H9 (cell line): Measurements from ENCODE around the gene OSBPL9. TPM values are rescaled to one million over a fixed set of nuclear protein-coding genes. Genes with fewer than 3 reads are reported as not detected.

Experiments
- DNase-seq: peaks from one replicate; pipeline ENCODE4 v3.0.0-alpha.2; 2017
- H2AFZ ChIP-seq: one replicate; pipeline ENCODE4 v1.6.1; 2013; ENCODE audit warnings: mild to moderate bottlenecking, low read length, control low read depth, moderate library complexity
- H2AK5ac ChIP-seq: 2 replicates; pipeline ENCODE4 v1.6.1; 2013; ENCODE audit warnings: low read length, control low read depth, mixed read lengths; ENCODE audit not compliant: insufficient read length
- H2BK120ac ChIP-seq: one replicate; pipeline ENCODE4 v1.6.1; 2013; ENCODE audit warnings: low read depth, mild to moderate bottlenecking, low read length, control low read depth, inconsistent platforms; ENCODE audit not compliant: poor library complexity, severe bottlenecking
- H2BK12ac ChIP-seq: 2 replicates; pipeline ENCODE4 v1.6.1; 2013; ENCODE audit warnings: low read length, control low read depth, mixed read lengths, low read depth; ENCODE audit not compliant: insufficient read length
- H2BK15ac ChIP-seq: 2 replicates; pipeline ENCODE4 v1.6.1; 2013; ENCODE audit warnings: low read depth, low read length, control low read depth
- H2BK20ac ChIP-seq: one replicate; pipeline ENCODE4 v1.6.1; 2013; ENCODE audit warnings: low read depth, mild to moderate bottlenecking, low read length, control low read depth, inconsistent platforms; ENCODE audit not compliant: poor library complexity, severe bottlenecking
- H2BK5ac ChIP-seq: 2 replicates; pipeline ENCODE4 v1.6.1; 2013; ENCODE audit warnings: low read length, control low read depth, mixed read lengths; ENCODE audit not compliant: insufficient read length
- H3K14ac ChIP-seq: 2 replicates; pipeline ENCODE4 v1.6.1; 2013; ENCODE audit warnings: low read length, control low read depth; ENCODE audit not compliant: insufficient read depth
- H3K18ac ChIP-seq: 2 replicates; pipeline ENCODE4 v1.6.1; 2013; ENCODE audit warnings: low read depth, mild to moderate bottlenecking, mixed read lengths, low read length, control low read depth; ENCODE audit not compliant: insufficient read length
- H3K23ac ChIP-seq: 2 replicates; pipeline ENCODE4 v1.6.1; 2013; ENCODE audit warnings: low read length, control low read depth, mixed read lengths, low read depth; ENCODE audit not compliant: insufficient read length
- H3K23me2 ChIP-seq: 2 replicates; pipeline ENCODE4 v1.6.1; 2013; ENCODE audit warnings: low read depth, mild to moderate bottlenecking, mixed read lengths, low read length, control low read depth; ENCODE audit not compliant: insufficient read length, poor library complexity, severe bottlenecking
- H3K27ac ChIP-seq: 2 replicates; pipeline ENCODE4 v1.5.1; 2013; ENCODE audit warnings: low read length, control low read depth, mixed read lengths, low read depth; ENCODE audit not compliant: insufficient read length
- H3K27me3 ChIP-seq: 2 replicates; pipeline ENCODE4 v1.6.1; 2013; ENCODE audit warnings: low read length, control low read depth, inconsistent platforms; ENCODE audit not compliant: insufficient read depth
- H3K4ac ChIP-seq: 2 replicates; pipeline ENCODE4 v1.6.1; 2013; ENCODE audit warnings: low read depth, mild to moderate bottlenecking, control low read depth, inconsistent platforms, low read length, moderate library complexity
- H3K4me1 ChIP-seq: 2 replicates; pipeline ENCODE4 v1.6.1; 2013; ENCODE audit warnings: low read length, control low read depth, inconsistent platforms; ENCODE audit not compliant: insufficient read depth
- H3K4me2 ChIP-seq: 2 replicates; pipeline ENCODE4 v1.6.1; 2013; ENCODE audit warnings: low read length, control low read depth, mixed read lengths; ENCODE audit not compliant: insufficient read length, insufficient read depth
- H3K56ac ChIP-seq: 2 replicates; pipeline ENCODE4 v1.6.1; 2013; ENCODE audit warnings: low read depth, mild to moderate bottlenecking, mixed read lengths, low read length, control low read depth; ENCODE audit not compliant: insufficient read length
- H3K79me1 ChIP-seq: 2 replicates; pipeline ENCODE4 v1.6.1; 2013; ENCODE audit warnings: low read depth, mild to moderate bottlenecking, moderate library complexity, low read length, control low read depth, inconsistent platforms; ENCODE audit not compliant: insufficient read depth, poor library complexity, severe bottlenecking
- H3K79me2 ChIP-seq: 2 replicates; pipeline ENCODE4 v1.6.1; 2013; ENCODE audit warnings: low read length, control low read depth, inconsistent platforms; ENCODE audit not compliant: insufficient read depth
- H3K9ac ChIP-seq: 2 replicates; pipeline ENCODE4 v1.6.1; 2013; ENCODE audit warnings: low read length, control low read depth, mixed read lengths; ENCODE audit not compliant: insufficient read length; ENCODE audit errors: extremely low read depth
- H3K9me3 ChIP-seq: one replicate; pipeline ENCODE4 v1.6.1; 2013; ENCODE audit warnings: low read depth, low read length, inconsistent platforms; ENCODE audit not compliant: control insufficient read depth
- H3T11ph ChIP-seq: one replicate; pipeline ENCODE4 v1.6.1; 2013; ENCODE audit warnings: mild to moderate bottlenecking, low read length, control low read depth, inconsistent platforms
- H4K20me1 ChIP-seq: one replicate; pipeline ENCODE4 v1.6.1; 2013; ENCODE audit not compliant: control insufficient read depth, insufficient read length, insufficient read depth
- H4K5ac ChIP-seq: 2 replicates; pipeline ENCODE4 v1.6.1; 2013; ENCODE audit warnings: low read depth, mild to moderate bottlenecking, mixed read lengths, low read length, control low read depth; ENCODE audit not compliant: insufficient read length
- H4K8ac ChIP-seq: replicated peaks from 2 replicates; pipeline ENCODE4 v1.6.1; 2013; ENCODE audit warnings: low read length, control low read depth, mixed read lengths, low read depth; ENCODE audit not compliant: insufficient read length
- H4K91ac ChIP-seq: 2 replicates; pipeline ENCODE4 v1.6.1; 2013; ENCODE audit warnings: low read depth, mild to moderate bottlenecking, moderate library complexity, mixed read lengths, low read length, control low read depth; ENCODE audit not compliant: insufficient read length
- H3K27ac Mint-ChIP-seq, 3 experiments: 2 replicates in 2 of 3; 3 replicates in 1 of 3; pipeline ENCODE4 v1.8.0; 2020 to 2021; ENCODE audit warnings: mixed read lengths in 3 of 3, mild to moderate bottlenecking in 1 of 3, moderate library complexity in 1 of 3
- H3K27me3 Mint-ChIP-seq: 2 replicates; pipeline ENCODE4 v1.8.0; 2021; ENCODE audit warnings: low read depth, mild to moderate bottlenecking, moderate library complexity, mixed read lengths
- H3K36me3 Mint-ChIP-seq, 3 experiments: 2 replicates in 2 of 3; 3 replicates in 1 of 3; pipeline ENCODE4 v1.8.0; 2020 to 2021; ENCODE audit warnings: low read depth in 3 of 3, mixed read lengths in 3 of 3; ENCODE audit not compliant: insufficient read depth in 1 of 3
- H3K4me1 Mint-ChIP-seq, 2 experiments: 2 replicates each; pipeline ENCODE4 v1.8.0; 2020; ENCODE audit warnings: mixed read lengths in 2 of 2
- H3K4me3 Mint-ChIP-seq, 2 experiments: 2 replicates in 1 of 2; 3 replicates in 1 of 2; pipeline ENCODE4 v1.8.0; 2020 to 2021; ENCODE audit warnings: mild to moderate bottlenecking in 2 of 2, mixed read lengths in 2 of 2, moderate library complexity in 1 of 2
- H3K9me3 Mint-ChIP-seq, 2 experiments: 2 replicates in 1 of 2; 3 replicates in 1 of 2; pipeline ENCODE4 v1.8.0; 2020; ENCODE audit warnings: mild to moderate bottlenecking in 2 of 2, mixed read lengths in 2 of 2, moderate library complexity in 1 of 2
- CTCF ChIP-seq: fragments of 200-600 bp; sonication (generic); conservative IDR thresholded peaks from 3 replicates; pipeline ENCODE4 v1.8.0; 2021; ENCODE audit warnings: antibody characterized with exemption, mild to moderate bottlenecking
- WGBS: extraction: QIAGEN DNeasy Blood & Tissue Kit; methylation state at CpG from one replicate; pipeline ENCODE4 v1.1.7; 2013; ENCODE audit warnings: missing lambda C conversion rate, low lambda C conversion rate, mixed read lengths; ENCODE audit not compliant: insufficient read length; ENCODE audit errors: extremely low coverage; 5-methylcytosine and 5-hydroxymethylcytosine counted together
- total RNA-seq: library from RNA; stranded (reverse); gene quantifications from 2 replicates; pipeline ENCODE4 v1.2.1, GENCODE V29; 2021

OSBPL9 gene
- total RNA-seq, 1 experiment from 2014 or later = 76.7 TPM

GRCh38 chr1:51729824-51730301 is 113.0 kb downstream of the OSBPL9 start:
- Histone ChIP-seq H2BK5ac (no peak overlapping the region), H4K8ac (no peak overlapping the region), H3K79me2 (peaks cover 13% of the 10 kb centered on the region; the same call in 1 of the 2 replicates), H2BK20ac (no peak overlapping the region), H3K27ac (no peak overlapping the region), H3T11ph (no peak overlapping the region), H2AFZ (no peak overlapping the region), H2BK15ac (no peak overlapping the region), H4K91ac (no peak overlapping the region), H3K9me3 (no peaks in the 10 kb centered on the region), H3K4me1 (peaks cover 4% of the 10 kb centered on the region; the same call in 1 of the 2 replicates), H4K5ac (no peak overlapping the region), H4K20me1 (no peaks in the 10 kb centered on the region), H3K14ac (peak overlapping the region; percentile 39), H2BK12ac (no peak overlapping the region), H3K4me2 (peak overlapping the region; percentile 40), H3K18ac (no peak overlapping the region), H3K23me2 (peaks cover 7% of the 10 kb centered on the region), H3K79me1 (peaks cover 4% of the 10 kb centered on the region), H2AK5ac (no peak overlapping the region), H3K23ac (no peak overlapping the region), H3K56ac (no peak overlapping the region), H2BK120ac (no peak overlapping the region), H3K9ac (peak overlapping the region; percentile 76), H3K27me3 (no peaks in the 10 kb centered on the region), H3K4ac (no peak overlapping the region)
- H3K27ac Mint-ChIP-seq = peak overlapping the region in 2 of 3 experiments; percentile 27 to 42; a peak in 2 of 7 replicates
- no peaks in the 10 kb centered on the region for H3K27me3 Mint-ChIP-seq
- TF ChIP-seq CTCF = no peak
- no CpG with 5 or more reads among the region's 28 CpGs for WGBS
- no peaks in the 10 kb centered on the region for H3K36me3 Mint-ChIP-seq
- peak overlapping the region; percentile 87 to 91 for H3K4me3 Mint-ChIP-seq
- peaks cover 26 to 38% of the 10 kb centered on the region in 2 experiments for H3K4me1 Mint-ChIP-seq
- DNase-seq = no peak
- H3K9me3 Mint-ChIP-seq = no peaks in the 10 kb centered on the region; a peak in 1 of 5 replicates
